ENCODE results near the gene GPR89B. TPM values are rescaled to one million over a fixed set of nuclear protein-coding genes. Genes with fewer than 3 reads are reported as not detected.
"Not testable (repeated sequence)": the region's sequence is repeated elsewhere in the genome, so short reads cannot be mapped to it uniquely, and the experiment has no call there.

GPR89B gene
- total and polyA plus RNA-seq, 9 of the 15 experiments (the other 6 are each of a cell fraction or from before 2014, with no cell fraction given), result 9.3 to 39.3 (median 19.6) TPM

DNA sequence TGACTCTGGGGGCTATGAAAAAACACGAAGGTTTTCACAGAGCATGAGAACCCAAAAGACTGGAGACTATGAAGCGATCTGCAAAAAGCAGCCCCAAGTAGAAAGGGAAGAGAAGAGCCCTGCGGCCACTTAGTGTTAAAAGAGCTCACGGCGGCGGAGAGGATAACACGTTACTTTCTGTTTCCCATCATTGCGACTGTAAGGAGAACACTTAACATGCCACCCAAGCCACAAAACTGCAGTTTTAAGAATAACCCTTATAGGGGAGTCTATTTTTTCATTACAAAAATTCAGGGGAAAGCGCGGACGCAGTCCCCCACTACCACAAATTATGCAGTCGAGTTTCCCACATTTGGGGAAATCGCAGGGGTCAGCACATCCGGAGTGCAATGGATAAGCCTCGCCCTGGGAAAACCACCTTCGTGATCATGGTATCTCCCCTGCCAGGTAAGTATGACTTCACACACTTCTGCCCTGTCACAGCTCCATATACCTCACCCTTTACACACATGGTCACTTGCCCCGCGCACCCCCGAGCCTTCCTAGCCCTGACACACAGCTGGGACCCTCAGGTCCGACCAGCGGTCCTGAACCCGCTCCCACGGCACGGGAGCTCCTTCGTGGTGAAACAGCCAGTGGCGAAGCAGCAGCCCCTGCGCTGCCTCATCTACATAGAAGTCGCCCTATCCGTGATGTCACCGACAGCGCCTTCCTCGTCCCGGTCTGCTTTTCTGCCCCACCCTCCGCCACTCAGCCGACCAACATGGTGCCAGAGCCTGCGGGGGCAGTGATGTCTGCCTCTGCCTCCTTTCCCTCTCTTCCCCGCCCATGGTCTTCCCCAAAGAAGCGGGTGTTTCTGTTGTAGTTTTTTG is 110.5 kb downstream of the GPR89B start (continued):
- TF ChIP-seq TBL1XR1 (IDR thresholded peaks at IDR 0.05; ENCODE audit: low read length in 2 of 2) (peak in 1 of 2 experiments; percentile 72; a peak in 1 of 4 replicates), RHOXF2B (CRISPR knock-in tag; conservative IDR thresholded peaks at IDR 0.05) (peak; percentile 91), NCOA6 (IDR thresholded peaks at IDR 0.05) (peak; percentile 40; the same call in 1 of the 2 replicates), RBFOX2 (IDR thresholded peaks at IDR 0.05; ENCODE audit: low read depth, low read length) (peak; percentile 72), MYNN (IDR thresholded peaks at IDR 0.05) (peak; percentile 79; the same call in 1 of the 2 replicates), TEAD1 (CRISPR knock-in tag; IDR thresholded peaks at IDR 0.05) (peak in 1 of 2 experiments; percentile 86; a peak in 2 of 4 replicates), MAFG (tag; conservative IDR thresholded peaks at IDR 0.05) (peak; percentile 64), ZNF431 (CRISPR knock-in tag; IDR thresholded peaks at IDR 0.05) (peak; percentile 70; the same call in 1 of the 2 replicates), ZNF589 (CRISPR knock-in tag; IDR thresholded peaks at IDR 0.05; ENCODE audit: low read depth) (peak; percentile 49; the same call in 1 of the 2 replicates), ATF7 (IDR thresholded peaks at IDR 0.05) (peak; percentile 96), HNRNPLL (IDR thresholded peaks at IDR 0.05; ENCODE audit: low read depth, low read length, poor library complexity, severe bottlenecking) (peak; percentile 32), KDM4B (IDR thresholded peaks at IDR 0.05; ENCODE audit: borderline replicate concordance in 2 of 2, low read depth in 1 of 2) (peak in 1 of 2 experiments; percentile 99; a peak in 2 of 4 replicates), HNRNPUL1 (IDR thresholded peaks at IDR 0.05; ENCODE audit: low read length) (0 out of 2 replicates have a peak, but pooled peaks have one; percentile 33), KLF6 (CRISPR knock-in tag; IDR thresholded peaks at IDR 0.05; ENCODE audit: borderline replicate concordance) (peak; percentile 14; the same call in 1 of the 2 replicates)
- TF ChIP-seq, protein P1, sequence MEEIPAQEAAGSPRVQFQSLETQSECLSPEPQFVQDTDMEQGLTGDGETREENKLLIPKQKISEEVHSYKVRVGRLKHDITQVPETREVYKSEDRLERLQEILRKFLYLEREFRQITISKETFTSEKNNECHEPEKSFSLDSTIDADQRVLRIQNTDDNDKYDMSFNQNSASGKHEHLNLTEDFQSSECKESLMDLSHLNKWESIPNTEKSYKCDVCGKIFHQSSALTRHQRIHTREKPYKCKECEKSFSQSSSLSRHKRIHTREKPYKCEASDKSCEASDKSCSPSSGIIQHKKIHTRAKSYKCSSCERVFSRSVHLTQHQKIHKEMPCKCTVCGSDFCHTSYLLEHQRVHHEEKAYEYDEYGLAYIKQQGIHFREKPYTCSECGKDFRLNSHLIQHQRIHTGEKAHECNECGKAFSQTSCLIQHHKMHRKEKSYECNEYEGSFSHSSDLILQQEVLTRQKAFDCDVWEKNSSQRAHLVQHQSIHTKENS (CRISPR knock-in tag; IDR thresholded peaks at IDR 0.05), result peak; percentile 83
- TF ChIP-seq MYNN (CRISPR knock-in tag; IDR thresholded peaks at IDR 0.05), result not testable (repeated sequence)
- TF ChIP-seq, protein P2, sequence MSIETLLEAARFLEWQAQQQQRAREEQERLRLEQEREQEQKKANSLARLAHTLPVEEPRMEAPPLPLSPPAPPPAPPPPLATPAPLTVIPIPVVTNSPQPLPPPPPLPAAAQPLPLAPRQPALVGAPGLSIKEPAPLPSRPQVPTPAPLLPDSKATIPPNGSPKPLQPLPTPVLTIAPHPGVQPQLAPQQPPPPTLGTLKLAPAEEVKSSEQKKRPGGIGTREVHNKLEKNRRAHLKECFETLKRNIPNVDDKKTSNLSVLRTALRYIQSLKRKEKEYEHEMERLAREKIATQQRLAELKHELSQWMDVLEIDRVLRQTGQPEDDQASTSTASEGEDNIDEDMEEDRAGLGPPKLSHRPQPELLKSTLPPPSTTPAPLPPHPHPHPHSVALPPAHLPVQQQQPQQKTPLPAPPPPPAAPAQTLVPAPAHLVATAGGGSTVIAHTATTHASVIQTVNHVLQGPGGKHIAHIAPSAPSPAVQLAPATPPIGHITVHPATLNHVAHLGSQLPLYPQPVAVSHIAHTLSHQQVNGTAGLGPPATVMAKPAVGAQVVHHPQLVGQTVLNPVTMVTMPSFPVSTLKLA (conservative IDR thresholded peaks at IDR 0.05), result peak; percentile 38 to 69; a peak in 3 of 4 replicates
- TF ChIP-seq, protein P3, sequence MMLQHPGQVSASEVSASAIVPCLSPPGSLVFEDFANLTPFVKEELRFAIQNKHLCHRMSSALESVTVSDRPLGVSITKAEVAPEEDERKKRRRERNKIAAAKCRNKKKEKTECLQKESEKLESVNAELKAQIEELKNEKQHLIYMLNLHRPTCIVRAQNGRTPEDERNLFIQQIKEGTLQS (IDR thresholded peaks at IDR 0.05), result peak; percentile 46; the same call in 1 of the 2 replicates
- TF ChIP-seq, protein P3 (CRISPR knock-in tag; conservative IDR thresholded peaks at IDR 0.05), result peak; percentile 61; the same call in 1 of the 2 replicates
- TF ChIP-seq, protein P4, sequence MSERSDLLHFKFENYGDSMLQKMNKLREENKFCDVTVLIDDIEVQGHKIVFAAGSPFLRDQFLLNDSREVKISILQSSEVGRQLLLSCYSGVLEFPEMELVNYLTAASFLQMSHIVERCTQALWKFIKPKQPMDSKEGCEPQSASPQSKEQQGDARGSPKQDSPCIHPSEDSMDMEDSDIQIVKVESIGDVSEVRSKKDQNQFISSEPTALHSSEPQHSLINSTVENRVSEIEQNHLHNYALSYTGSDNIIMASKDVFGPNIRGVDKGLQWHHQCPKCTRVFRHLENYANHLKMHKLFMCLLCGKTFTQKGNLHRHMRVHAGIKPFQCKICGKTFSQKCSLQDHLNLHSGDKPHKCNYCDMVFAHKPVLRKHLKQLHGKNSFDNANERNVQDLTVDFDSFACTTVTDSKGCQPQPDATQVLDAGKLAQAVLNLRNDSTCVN (CRISPR knock-in tag; IDR thresholded peaks at IDR 0.05), result peak; percentile 96
- TF ChIP-seq, protein P5, sequence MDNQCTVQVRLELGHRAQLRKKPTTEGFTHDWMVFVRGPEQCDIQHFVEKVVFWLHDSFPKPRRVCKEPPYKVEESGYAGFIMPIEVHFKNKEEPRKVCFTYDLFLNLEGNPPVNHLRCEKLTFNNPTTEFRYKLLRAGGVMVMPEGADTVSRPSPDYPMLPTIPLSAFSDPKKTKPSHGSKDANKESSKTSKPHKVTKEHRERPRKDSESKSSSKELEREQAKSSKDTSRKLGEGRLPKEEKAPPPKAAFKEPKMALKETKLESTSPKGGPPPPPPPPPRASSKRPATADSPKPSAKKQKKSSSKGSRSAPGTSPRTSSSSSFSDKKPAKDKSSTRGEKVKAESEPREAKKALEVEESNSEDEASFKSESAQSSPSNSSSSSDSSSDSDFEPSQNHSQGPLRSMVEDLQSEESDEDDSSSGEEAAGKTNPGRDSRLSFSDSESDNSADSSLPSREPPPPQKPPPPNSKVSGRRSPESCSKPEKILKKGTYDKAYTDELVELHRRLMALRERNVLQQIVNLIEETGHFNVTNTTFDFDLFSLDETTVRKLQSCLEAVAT (IDR thresholded peaks at IDR 0.05), result peak; percentile 92 to 94

Measured in K562 (cell line).